Neural crest cell (in vitro differentiated cells): Measurements from ENCODE around the gene ATF7. TPM values are rescaled to one million over a fixed set of nuclear protein-coding genes. Genes with fewer than 3 reads are reported as not detected.

Experiments used
- DNase-seq: peaks from one replicate; pipeline ENCODE4 v3.0.0; 2021; ENCODE audit warnings: low read depth, mixed read lengths, low spot score
- H3K27ac Mint-ChIP-seq: one replicate; pipeline ENCODE4 v1.8.0; 2021; ENCODE audit warnings: mild to moderate bottlenecking, mixed read lengths; ENCODE audit not compliant: unreplicated experiment
- H3K27me3 Mint-ChIP-seq: 2 replicates; pipeline ENCODE4 v1.8.0; 2021; ENCODE audit warnings: low read depth, mild to moderate bottlenecking, mixed read lengths
- H3K36me3 Mint-ChIP-seq: 2 replicates; pipeline ENCODE4 v1.8.0; 2021; ENCODE audit warnings: low read depth, mild to moderate bottlenecking, mixed read lengths
- H3K4me1 Mint-ChIP-seq: 2 replicates; pipeline ENCODE4 v1.8.0; 2021; ENCODE audit warnings: mixed read lengths
- H3K4me3 Mint-ChIP-seq: one replicate; pipeline ENCODE4 v1.8.0; 2021; ENCODE audit warnings: mild to moderate bottlenecking, mixed read lengths
- H3K9me3 Mint-ChIP-seq: 2 replicates; pipeline ENCODE4 v1.8.0; 2021; ENCODE audit warnings: mixed read lengths
- total RNA-seq: library from RNA; stranded (reverse); gene quantifications from 2 replicates; pipeline ENCODE4 v1.2.1, GENCODE V29; 2021
- TF ChIP-seq, protein P1 (sequence below): fragments of 200-600 bp; sonication (generic); conservative IDR thresholded peaks from 2 replicates; pipeline ENCODE4 v1.5.0; 2021; ENCODE audit warnings: antibody characterized with exemption, mild to moderate bottlenecking

The ATF7 gene
- total RNA-seq, 1 donor from 2014 or later: 32.5 TPM

DNA sequence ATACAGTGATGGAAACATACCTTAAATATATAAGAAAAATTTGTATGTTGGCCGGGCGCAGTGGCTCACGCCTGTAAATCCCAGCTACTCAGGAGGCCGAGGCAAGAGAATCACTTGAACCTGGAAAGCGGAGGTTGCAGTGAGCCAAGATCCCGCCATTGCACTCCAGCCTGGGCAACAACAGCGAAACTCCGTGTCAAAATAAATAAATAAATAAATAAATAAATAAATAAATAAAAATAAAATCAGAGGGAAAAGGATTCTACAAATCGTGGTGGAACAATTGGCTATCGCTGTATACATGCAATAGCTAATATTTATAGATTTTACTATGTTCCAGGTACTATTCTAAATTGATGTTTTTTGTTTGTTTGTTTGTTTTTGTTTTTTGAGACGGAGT is 1.7 kb upstream of the ATF7 start:
- no peak for DNase-seq
- no peaks in the 10 kb centered on the region for H3K36me3 Mint-ChIP-seq
- H3K9me3 Mint-ChIP-seq: no peaks in the 10 kb centered on the region
- no peaks in the 10 kb centered on the region for H3K27me3 Mint-ChIP-seq
- H3K27ac Mint-ChIP-seq: no peak overlapping the region
- TF ChIP-seq, protein P1, sequence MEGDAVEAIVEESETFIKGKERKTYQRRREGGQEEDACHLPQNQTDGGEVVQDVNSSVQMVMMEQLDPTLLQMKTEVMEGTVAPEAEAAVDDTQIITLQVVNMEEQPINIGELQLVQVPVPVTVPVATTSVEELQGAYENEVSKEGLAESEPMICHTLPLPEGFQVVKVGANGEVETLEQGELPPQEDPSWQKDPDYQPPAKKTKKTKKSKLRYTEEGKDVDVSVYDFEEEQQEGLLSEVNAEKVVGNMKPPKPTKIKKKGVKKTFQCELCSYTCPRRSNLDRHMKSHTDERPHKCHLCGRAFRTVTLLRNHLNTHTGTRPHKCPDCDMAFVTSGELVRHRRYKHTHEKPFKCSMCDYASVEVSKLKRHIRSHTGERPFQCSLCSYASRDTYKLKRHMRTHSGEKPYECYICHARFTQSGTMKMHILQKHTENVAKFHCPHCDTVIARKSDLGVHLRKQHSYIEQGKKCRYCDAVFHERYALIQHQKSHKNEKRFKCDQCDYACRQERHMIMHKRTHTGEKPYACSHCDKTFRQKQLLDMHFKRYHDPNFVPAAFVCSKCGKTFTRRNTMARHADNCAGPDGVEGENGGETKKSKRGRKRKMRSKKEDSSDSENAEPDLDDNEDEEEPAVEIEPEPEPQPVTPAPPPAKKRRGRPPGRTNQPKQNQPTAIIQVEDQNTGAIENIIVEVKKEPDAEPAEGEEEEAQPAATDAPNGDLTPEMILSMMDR: no peak
- no peak overlapping the region for H3K4me3 Mint-ChIP-seq
- peaks cover 37% of the 10 kb centered on the region for H3K4me1 Mint-ChIP-seq

DNA sequence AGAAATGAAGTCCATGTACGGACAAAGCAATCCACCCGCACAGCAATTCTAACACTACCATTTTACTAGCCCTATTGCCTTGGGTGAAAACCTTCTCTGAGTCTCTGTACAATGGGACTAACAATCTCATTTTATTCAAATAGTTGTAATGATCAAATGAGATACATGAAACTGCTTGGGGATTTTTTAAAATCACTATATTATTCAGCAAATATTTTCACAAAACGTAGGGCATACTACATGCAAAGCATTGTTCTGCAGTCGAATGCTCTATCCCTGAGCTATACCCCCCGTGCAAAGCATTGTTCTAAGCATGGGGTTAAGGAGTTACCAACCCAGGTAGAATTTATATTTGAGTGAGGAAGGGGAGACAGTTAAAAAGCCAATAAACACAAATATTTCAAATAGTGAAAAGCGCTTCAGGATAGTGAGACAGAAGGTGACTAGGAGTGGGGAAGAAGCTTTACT is 554 bp upstream of the ATF7 start:
- Mint-ChIP-seq H3K27me3 (no peaks in the 10 kb centered on the region), H3K36me3 (no peaks in the 10 kb centered on the region), H3K4me1 (peaks cover 37% of the 10 kb centered on the region), H3K4me3 (peak overlapping the region; percentile 97), H3K9me3 (no peaks in the 10 kb centered on the region), H3K27ac (peak overlapping the region; percentile 100)
- TF ChIP-seq, protein P1: no peak
- no peak for DNase-seq

DNA sequence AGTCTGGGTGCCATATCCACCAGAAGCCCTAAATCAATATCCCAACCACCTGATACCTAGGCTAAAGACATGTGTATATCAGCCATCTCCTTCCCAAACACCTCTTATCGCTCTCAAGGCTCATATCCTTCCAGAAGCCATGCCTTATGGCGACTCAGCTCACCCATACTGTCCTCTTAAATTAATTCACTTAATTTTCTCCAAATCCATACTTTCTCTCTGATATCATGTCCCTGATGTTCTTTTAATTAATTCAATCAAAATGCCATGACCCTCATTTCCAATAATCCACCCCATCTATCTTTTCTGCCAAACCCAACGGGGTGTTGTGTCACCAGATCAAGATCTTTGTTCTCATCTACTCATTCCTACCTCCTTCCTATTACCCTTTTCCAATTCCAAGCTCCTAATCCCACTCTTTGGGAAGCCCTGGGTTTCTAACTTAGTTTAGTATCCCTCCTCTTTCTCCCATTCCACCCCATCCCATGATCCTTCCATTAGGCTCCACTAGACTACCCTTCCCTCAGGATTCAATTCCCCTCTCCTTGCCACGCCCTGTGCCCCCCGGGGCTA is 723 bp downstream of the ATF7 start:
- H3K9me3 Mint-ChIP-seq: no peaks in the 10 kb centered on the region
- H3K4me1 Mint-ChIP-seq: peaks cover 37% of the 10 kb centered on the region

DNA sequence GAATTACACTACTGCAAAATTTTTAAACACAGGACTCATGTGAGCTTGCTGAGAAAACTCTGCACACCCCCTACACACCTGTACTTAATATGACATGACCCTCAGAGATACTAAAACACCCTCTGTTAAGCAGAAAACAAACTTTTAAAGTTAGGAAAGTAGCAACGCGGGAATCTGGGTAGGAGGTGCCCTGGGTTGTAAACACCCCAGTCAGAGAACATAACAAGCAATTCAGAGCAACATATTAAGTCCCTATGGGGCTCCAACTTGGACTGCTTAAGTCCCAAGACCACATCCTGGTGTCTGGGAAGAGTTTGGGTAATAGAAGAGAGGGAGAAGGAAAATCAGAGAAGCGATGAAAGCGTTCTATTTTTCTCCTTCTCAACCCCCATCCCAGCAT is 1.2 kb downstream of the ATF7 start:
- H3K36me3 Mint-ChIP-seq: no peaks in the 10 kb centered on the region
- TF ChIP-seq, protein P1: no peak
- no peaks in the 10 kb centered on the region for H3K27me3 Mint-ChIP-seq
- H3K27ac Mint-ChIP-seq: no peak overlapping the region
- peaks cover 37% of the 10 kb centered on the region for H3K4me1 Mint-ChIP-seq
- H3K4me3 Mint-ChIP-seq: peak overlapping the region; percentile 97
- DNase-seq: no peak
- no peaks in the 10 kb centered on the region for H3K9me3 Mint-ChIP-seq

More for the DNA sequence above, 723 bp downstream of the ATF7 start:
- TF ChIP-seq, protein P1: no peak
- Mint-ChIP-seq H3K4me3 (peak overlapping the region; percentile 97), H3K27ac (peak overlapping the region; percentile 65), H3K36me3 (no peaks in the 10 kb centered on the region), H3K27me3 (no peaks in the 10 kb centered on the region)
- DNase-seq: no peak

DNA sequence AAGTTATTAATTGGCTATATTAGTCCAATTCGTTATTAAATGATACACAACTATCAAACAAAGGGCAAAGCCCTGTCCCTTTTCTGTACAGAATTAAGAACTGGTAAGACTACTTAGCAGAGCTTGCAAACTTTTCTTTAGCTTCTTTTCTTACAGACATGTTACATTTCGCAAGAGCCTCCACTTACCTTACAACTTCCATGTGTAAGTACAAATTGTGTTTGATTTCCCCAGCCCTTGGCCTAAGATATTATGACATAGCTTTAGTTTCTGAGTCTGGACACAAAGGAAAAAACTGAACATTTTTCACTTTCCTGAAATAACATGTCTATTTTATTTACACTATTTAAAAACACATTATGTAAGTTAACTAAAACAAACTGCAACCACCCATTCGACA is 1.7 kb downstream of the ATF7 start:
- Mint-ChIP-seq H3K4me3 (peak overlapping the region; percentile 97), H3K36me3 (no peaks in the 10 kb centered on the region), H3K27me3 (no peaks in the 10 kb centered on the region), H3K4me1 (peaks cover 37% of the 10 kb centered on the region), H3K27ac (no peak overlapping the region), H3K9me3 (no peaks in the 10 kb centered on the region)
- TF ChIP-seq, protein P1: no peak
- no peak for DNase-seq
